Islet of Langerhans (tissue), 1 donor: Measurements from ENCODE around the gene PDZK1.
"Not testable (repeated sequence)": the region's sequence is repeated elsewhere in the genome, so short reads cannot be mapped to it uniquely, and the experiment has no call there.

Experiments
- FAIRE-seq: peaks from one replicate; lab custom pipeline; 2011; peaks lifted over from hg19 to GRCh38; lab: Jason Lieb, UNC

The PDZK1 gene

DNA sequence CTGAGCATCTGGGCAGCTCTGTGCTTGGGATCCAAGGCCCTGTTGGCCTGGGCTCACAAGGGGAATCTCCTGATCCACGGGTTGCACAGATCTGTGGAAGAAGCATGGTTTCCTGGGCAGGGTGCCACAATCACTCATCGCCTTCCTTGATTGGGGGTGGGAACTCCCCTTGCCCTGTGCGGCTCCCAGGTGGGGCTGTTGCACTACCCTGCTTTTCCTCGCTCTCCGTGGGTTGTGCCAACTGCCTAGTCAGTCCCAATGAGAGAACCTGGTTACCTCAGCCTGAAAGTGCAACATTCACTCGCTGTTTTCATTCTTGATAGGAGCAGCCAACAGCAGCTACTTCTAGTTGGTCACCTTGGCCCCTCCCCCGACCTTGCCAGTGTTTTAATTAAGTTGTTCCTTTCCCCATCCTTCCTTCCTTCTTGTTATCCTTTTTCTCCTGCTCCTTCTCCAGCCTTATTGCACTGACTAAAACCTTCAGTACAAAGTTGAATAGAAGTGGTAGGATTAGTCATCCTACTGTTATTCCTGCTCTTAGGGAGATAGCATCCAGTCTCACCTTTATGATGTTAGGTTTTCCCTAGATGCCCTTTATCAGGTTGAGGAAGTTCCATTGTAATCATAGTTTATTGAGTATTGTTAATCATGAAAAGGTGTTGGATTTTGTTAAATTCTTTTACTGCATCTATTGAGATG, 50.8 kb downstream of the PDZK1 start:
- FAIRE-seq, result not testable (repeated sequence)

DNA sequence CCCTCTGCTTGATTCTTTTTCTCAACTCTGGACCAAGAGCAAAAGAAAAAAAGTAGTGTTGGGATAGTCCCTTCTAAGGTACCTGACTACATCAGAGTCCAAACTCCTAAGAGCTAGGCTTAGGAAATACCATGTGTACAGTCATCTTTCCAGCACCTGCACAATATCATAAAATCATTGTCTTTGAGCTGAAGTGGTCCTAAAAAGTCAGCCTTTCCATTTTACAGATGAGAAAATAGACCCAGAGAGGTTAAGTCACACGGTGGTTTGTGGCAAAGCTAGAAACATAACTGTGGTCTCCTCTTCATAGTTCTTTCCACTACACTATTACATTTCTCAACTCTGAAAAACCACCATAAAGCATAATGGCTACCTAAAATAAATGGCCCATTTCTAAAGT, 63.2 kb downstream of the PDZK1 start:
- not testable (repeated sequence) for FAIRE-seq

DNA sequence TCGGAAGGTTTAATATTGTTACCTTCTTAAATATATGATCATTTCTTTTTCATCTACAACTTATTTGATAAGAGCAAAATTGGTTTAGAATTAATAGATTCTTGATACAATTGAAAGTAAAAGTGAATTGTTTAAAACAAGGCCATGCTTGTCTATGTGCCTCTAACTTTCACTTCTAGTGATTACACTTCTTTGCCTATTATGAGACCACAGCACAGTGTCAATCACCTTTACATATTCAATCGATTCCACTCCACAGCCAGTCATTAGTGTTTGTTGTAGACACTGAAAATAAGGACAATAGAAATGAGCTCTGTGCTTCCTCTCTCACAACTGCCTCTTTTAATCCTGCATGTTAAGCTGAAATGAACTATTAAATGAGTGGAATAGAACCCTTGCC, 65.3 kb downstream of the PDZK1 start:
- not testable (repeated sequence) for FAIRE-seq

DNA sequence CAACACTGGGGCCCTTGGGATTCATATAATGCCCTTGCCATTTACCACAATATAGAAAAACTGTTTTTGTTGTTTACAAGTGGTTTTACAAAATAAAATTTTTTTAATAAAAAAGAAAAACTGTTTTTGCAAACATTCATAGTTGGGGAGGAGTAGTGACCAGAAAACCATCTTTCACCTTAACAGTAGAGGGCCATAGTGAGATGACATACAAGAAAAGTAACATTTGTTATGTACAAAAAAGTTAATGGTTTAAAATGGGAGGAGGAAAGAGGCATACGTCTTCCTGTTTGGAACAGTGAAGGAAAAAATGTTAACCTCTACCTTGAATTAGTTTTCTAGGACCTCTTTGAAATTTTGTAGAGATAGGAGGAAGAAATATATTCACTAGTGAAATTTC, 70.9 kb downstream of the PDZK1 start:
- FAIRE-seq, result not testable (repeated sequence)

DNA sequence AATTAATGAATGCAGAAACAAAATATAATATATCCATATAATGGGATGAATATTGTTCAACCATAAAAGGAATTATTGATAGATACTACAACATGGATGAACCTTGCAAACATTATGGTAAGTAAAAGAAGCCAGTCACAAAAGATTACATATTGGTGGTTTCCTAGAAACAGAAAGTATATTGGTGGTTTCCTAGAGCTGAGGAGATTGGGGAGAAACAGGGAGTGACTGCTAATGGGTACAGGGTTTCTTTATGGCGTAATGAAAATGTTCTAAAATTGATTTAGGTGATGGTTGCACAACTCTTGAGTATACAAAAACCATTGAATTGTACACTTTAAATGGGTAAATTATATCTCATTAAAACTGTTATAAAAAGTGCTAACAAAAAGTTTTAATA, 85.0 kb downstream of the PDZK1 start:
- FAIRE-seq, result peak; percentile 21
